HepG2 (cell line): ENCODE data around the gene ARL8B. TPM values are rescaled to one million over a fixed set of nuclear protein-coding genes. Genes with fewer than 3 reads are reported as not detected.

Experiments
- CHD4 ChIP-seq: fragments of 200-600 bp; sonication (generic); IDR thresholded peaks from 2 replicates; pipeline ENCODE4 v1.7.0; 2017; ENCODE audit warnings: mild to moderate bottlenecking, low read length, borderline replicate concordance
- FOXO4 ChIP-seq: sonication (generic); formaldehyde crosslinking; conservative IDR thresholded peaks from 2 replicates; pipeline ENCODE4 v1.8.1; 2023; ENCODE audit warnings: missing genetic modification reagents
- FOXP4 ChIP-seq: sonication (generic); formaldehyde crosslinking; IDR thresholded peaks from 2 replicates; pipeline ENCODE4 v1.4.0; 2020; ENCODE audit warnings: missing genetic modification reagents
- GTF2F1 ChIP-seq: fragments of 150-350 bp; IDR thresholded peaks from 2 replicates; pipeline ENCODE4 v1.6.1; 2014; ENCODE audit warnings: low read length
- HES4 ChIP-seq: sonication (generic); formaldehyde crosslinking; IDR thresholded peaks from 2 replicates; pipeline ENCODE4 v1.9.0; 2021; ENCODE audit warnings: mild to moderate bottlenecking, missing genetic modification reagents, borderline replicate concordance
- HNF4G ChIP-seq, 2 experiments: sonication (generic) in 1 of 2; formaldehyde crosslinking in 1 of 2; IDR thresholded peaks; 2 replicates each; pipeline versions ENCODE4 v1.4.0 to v1.6.1; 2011 to 2020; ENCODE audit warnings: borderline replicate concordance in 2 of 2, low read depth in 2 of 2, mild to moderate bottlenecking in 2 of 2, low read length in 1 of 2, missing genetic modification reagents in 1 of 2, moderate library complexity in 1 of 2
- LRRFIP1 ChIP-seq: sonication (generic); formaldehyde crosslinking; conservative IDR thresholded peaks from 2 replicates; pipeline ENCODE4 v1.4.0; 2020; ENCODE audit warnings: missing genetic modification reagents
- MYC ChIP-seq: sonication (generic); formaldehyde crosslinking; IDR thresholded peaks from 2 replicates; pipeline ENCODE4 v1.9.0; 2021; ENCODE audit warnings: missing genetic modification reagents, borderline replicate concordance
- PRMT3 ChIP-seq: sonication (generic); formaldehyde crosslinking; IDR thresholded peaks from 2 replicates; pipeline ENCODE4 v1.8.1; 2022; ENCODE audit warnings: low read depth, mild to moderate bottlenecking, moderate library complexity, missing genetic modification reagents, borderline replicate concordance
- RARG ChIP-seq: sonication (generic); formaldehyde crosslinking; IDR thresholded peaks from 2 replicates; pipeline ENCODE4 v1.4.0; 2020; ENCODE audit warnings: low read depth, mild to moderate bottlenecking, missing genetic modification reagents
- SKIL ChIP-seq: sonication (generic); formaldehyde crosslinking; IDR thresholded peaks from 2 replicates; pipeline ENCODE4 v1.8.0; 2022; ENCODE audit warnings: missing genetic modification reagents, mild to moderate bottlenecking, moderate library complexity, borderline replicate concordance
- ZFP82 ChIP-seq: sonication (generic); formaldehyde crosslinking; IDR thresholded peaks from 2 replicates; pipeline ENCODE4 v1.5.1; 2020; ENCODE audit warnings: mild to moderate bottlenecking, missing genetic modification reagents, borderline replicate concordance
- ZNF205 ChIP-seq: IDR thresholded peaks from 2 replicates; pipeline ENCODE4 v1.6.1; 2018; ENCODE audit warnings: missing biosample characterization, missing genetic modification reagents
- ZNF264 ChIP-seq: sonication (generic); formaldehyde crosslinking; IDR thresholded peaks from 2 replicates; pipeline ENCODE4 v1.4.0; 2020; ENCODE audit warnings: missing genetic modification reagents
- ZNF292 ChIP-seq: sonication (generic); formaldehyde crosslinking; IDR thresholded peaks from 2 replicates; pipeline ENCODE4 v1.8.1; 2022; ENCODE audit warnings: mild to moderate bottlenecking, low read depth, missing genetic modification reagents, borderline replicate concordance
- ZNF331 ChIP-seq: sonication (generic); formaldehyde crosslinking; IDR thresholded peaks from 2 replicates; pipeline ENCODE4 v1.4.0; 2020; ENCODE audit warnings: missing genetic modification reagents
- ZNF704 ChIP-seq: sonication (generic); formaldehyde crosslinking; IDR thresholded peaks from 2 replicates; pipeline ENCODE4 v1.8.1; 2023; ENCODE audit warnings: mild to moderate bottlenecking, inconsistent platforms, moderate library complexity, missing genetic modification reagents, borderline replicate concordance
- ZSCAN30 ChIP-seq: sonication (generic); formaldehyde crosslinking; IDR thresholded peaks from 2 replicates; pipeline ENCODE4 v1.5.0; 2020; ENCODE audit warnings: mild to moderate bottlenecking, missing genetic modification reagents
- polyA plus RNA-seq, 8 experiments: library from polyadenylated mRNA; depleted of rRNA in 3 of 8; stranded (reverse) in 7 of 8; unstranded in 1 of 8; fragments of >200 nt; fragmentation: Illumina TruSeq in 4 of 8; extraction: Trizol in 4 of 8; gene quantifications; 2 replicates each; pipeline versions ENCODE4 v1.2.1 to v1.2.3, GENCODE V29; 2011 to 2016; ENCODE audit warnings: low read depth in 4 of 8, missing spikeins in 1 of 8, mixed read lengths in 1 of 8; ENCODE audit not compliant: insufficient read depth in 1 of 8
- total RNA-seq, 5 experiments: library from RNA; depleted of rRNA; stranded (reverse); fragments of >200 nt; fragmentation: Illumina TruSeq; extraction: Trizol; gene quantifications; 2 replicates each; pipeline ENCODE4 v1.2.3, GENCODE V29; 2016; ENCODE audit warnings: low read depth in 1 of 5

Gene ARL8B
- total and polyA plus RNA-seq, 2 of the 13 experiments (the other 11 are each of a cell fraction or from before 2014, with no cell fraction given) = 23.5 to 30.4 TPM

- TF ChIP-seq ZFP82 (no peak), ZNF264 (CRISPR knock-in tag) (0 out of 2 replicates have a peak, but pooled peaks have one; percentile 43), FOXO4 (CRISPR knock-in tag) (no peak), RARG (no peak), GTF2F1 (no peak), ZNF704 (CRISPR knock-in tag) (peak; percentile 81; the same call in 1 of the 2 replicates), ZNF292 (CRISPR knock-in tag) (no peak; the same call in 1 of the 2 replicates), ZNF205 (CRISPR knock-in tag) (peak; percentile 55; the same call in 1 of the 2 replicates), LRRFIP1 (no peak), ZNF331 (CRISPR knock-in tag) (peak; percentile 90), MYC (peak; percentile 88), SKIL (peak; percentile 61), HES4 (CRISPR knock-in tag) (peak; percentile 70; the same call in 1 of the 2 replicates), FOXP4 (CRISPR knock-in tag) (peak; percentile 71), CHD4 (no peak), HNF4G (IDR thresholded peaks at IDR 0.05; ENCODE audit: borderline replicate concordance, low read depth, low read length) (peak; percentile 34; the same call in 1 of the 2 replicates), HNF4G (CRISPR knock-in tag; IDR thresholded peaks at IDR 0.05; ENCODE audit: borderline replicate concordance, low read depth) (no peak), ZSCAN30 (CRISPR knock-in tag) (no peak), PRMT3 (CRISPR knock-in tag) (no peak)
These were observed at the start of gene ARL8B (continued) for GRCh38 chr3:5122030-5122740.
